GM12892 (cell line): ENCODE data around the gene MCMBP.
A peak's percentile ranks its signal among the peaks of the same experiment; 100 is the strongest.

Experiments used
- DNase-seq: peaks from one replicate; pipeline ENCODE4 v3.0.0; 2011; ENCODE audit not compliant: insufficient read length
- FAIRE-seq: peaks from 2 replicates; lab custom pipeline; 2011; peaks lifted over from hg19 to GRCh38; lab: Jason Lieb, UNC
- POLR2A ChIP-seq: IDR thresholded peaks from 2 replicates; pipeline ENCODE4 v1.6.1; 2011; ENCODE audit warnings: low read depth, low read length, control low read depth
- POLR2AphosphoS5 ChIP-seq: IDR thresholded peaks from 2 replicates; pipeline ENCODE4 v1.6.1; 2011; ENCODE audit warnings: low read depth, low read length, control low read depth
- TAF1 ChIP-seq: IDR thresholded peaks from 2 replicates; pipeline ENCODE4 v1.6.1; 2011; ENCODE audit warnings: low read depth, mild to moderate bottlenecking, control low read depth, low read length, borderline replicate concordance

Gene MCMBP

GRCh38 chr10:119845656-119846055 lies 27.0 kb downstream of the MCMBP start:
- no peak for FAIRE-seq
- no peak for TF ChIP-seq POLR2A
- no peak for TF ChIP-seq TAF1
- TF ChIP-seq POLR2AphosphoS5 = no peak
- DNase-seq = no peak

DNA sequence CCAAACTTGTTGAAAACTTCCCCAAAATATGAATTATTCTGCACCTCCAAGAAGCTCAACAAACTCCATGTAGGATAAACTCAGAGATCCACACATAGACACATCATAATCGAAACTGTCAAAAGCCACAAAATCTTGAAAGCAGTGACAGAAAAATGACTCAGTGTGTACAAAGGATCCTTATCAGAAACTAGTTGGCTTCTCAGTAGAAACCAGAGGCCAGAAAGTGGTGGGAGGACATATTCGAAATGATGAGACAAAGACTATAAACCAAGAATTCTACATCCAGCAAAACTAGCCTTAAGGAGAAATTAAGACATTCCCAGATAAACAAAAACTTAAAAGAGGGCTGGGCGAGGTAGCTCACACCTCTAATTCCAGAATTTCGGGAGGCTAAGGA lies 38.5 kb downstream of the MCMBP start:
- no peak for TF ChIP-seq POLR2AphosphoS5
- no peak for TF ChIP-seq TAF1
- no peak for TF ChIP-seq POLR2A
- FAIRE-seq (peak; percentile 27), DNase-seq (no peak)

DNA sequence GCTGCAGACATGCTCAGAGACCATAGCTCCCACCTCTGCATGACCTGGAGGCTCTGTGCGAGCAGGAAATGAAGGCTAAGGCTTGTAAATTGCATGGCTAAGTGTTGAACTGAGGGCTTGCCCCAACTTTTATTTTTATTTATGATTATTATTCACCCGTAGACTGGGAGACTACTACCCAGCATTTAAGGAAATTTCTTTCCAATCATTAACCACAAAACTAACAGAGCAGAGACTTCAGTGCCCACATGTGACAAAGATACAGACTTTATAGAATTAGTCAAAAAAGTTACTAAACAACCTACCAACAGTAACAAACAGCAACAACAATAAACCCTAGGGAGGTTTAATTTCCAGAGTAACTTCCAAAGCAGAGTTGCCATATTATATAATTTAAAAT lies 39.7 kb downstream of the MCMBP start:
- TF ChIP-seq POLR2AphosphoS5 (no peak), POLR2A (no peak), TAF1 (no peak)
- no peak for FAIRE-seq

GRCh38 chr10:119831656-119832055 lies 41.0 kb downstream of the MCMBP start:
- FAIRE-seq (no peak), DNase-seq (no peak)
- TF ChIP-seq POLR2AphosphoS5 = no peak
- TF ChIP-seq TAF1 = no peak
- no peak for TF ChIP-seq POLR2A

More for the DNA sequence above, 39.7 kb downstream of the MCMBP start:
- DNase-seq = no peak

GRCh38 chr10:119830851-119831250 lies 41.8 kb downstream of the MCMBP start:
- FAIRE-seq (no peak), DNase-seq (no peak)
- 0 out of 2 replicates have a peak, but pooled peaks have one; percentile 6 for TF ChIP-seq POLR2A
- no peak for TF ChIP-seq POLR2AphosphoS5

GRCh38 chr10:119829429-119829828 lies 43.2 kb downstream of the MCMBP start:
- DNase-seq (no peak), FAIRE-seq (no peak)
- TF ChIP-seq POLR2AphosphoS5 (peak; percentile 62; the same call in 1 of the 2 replicates), POLR2A (no peak), TAF1 (no peak)

- no peak for FAIRE-seq
- TF ChIP-seq TAF1 = no peak
- TF ChIP-seq POLR2A = no peak
- no peak for TF ChIP-seq POLR2AphosphoS5
- DNase-seq = no peak
These were observed 45.2 kb downstream of the MCMBP start for GRCh38 chr10:119827430-119827829.

DNA sequence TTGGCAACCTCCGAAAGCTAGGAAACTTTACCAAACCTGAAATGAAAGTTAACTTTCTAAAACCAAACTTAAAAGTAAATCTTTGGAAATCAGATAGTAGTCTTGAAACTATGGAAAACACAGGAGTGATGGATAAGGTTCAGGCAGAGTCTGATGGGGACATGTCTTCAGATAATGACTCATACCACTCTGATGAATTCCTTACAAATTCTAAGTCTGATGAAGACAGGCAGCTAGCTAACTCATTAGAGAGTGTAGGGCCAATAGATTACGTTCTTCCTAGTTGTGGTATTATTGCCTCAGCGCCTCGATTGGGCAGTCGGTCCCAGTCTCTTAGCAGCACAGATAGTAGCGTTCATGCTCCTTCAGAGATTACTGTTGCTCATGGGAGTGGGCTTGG lies 45.9 kb downstream of the MCMBP start:
- DNase-seq = no peak
- no peak for FAIRE-seq

DNA sequence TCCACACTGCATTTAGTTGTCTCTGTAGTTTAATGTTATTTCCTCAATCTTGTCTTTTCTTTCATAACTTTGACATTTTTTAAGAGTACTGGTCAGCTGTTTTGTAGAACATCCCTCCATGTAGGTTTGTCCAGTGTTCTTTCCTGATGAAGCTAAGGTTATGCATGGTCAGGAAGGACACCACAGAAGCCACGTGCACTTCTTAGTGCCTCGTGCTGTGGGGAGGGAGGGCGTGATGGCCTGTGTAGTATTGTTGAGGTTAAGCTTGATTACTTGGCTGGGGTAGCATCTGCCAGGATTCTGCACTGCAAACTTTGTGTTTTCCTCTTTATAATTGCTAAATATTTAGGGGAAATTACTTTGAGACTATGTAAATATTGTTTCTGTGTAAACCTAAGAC lies 48.3 kb downstream of the MCMBP start:
- no peak for DNase-seq
- TF ChIP-seq POLR2AphosphoS5 (no peak), POLR2A (no peak), TAF1 (no peak)
- no peak for FAIRE-seq

More for the DNA sequence above, 45.9 kb downstream of the MCMBP start:
- no peak for TF ChIP-seq POLR2AphosphoS5

- no peak for TF ChIP-seq TAF1
- TF ChIP-seq POLR2AphosphoS5 = no peak
- FAIRE-seq = no peak
- no peak for DNase-seq
These were observed 51.5 kb downstream of the MCMBP start for GRCh38 chr10:119821182-119821581.

DNA sequence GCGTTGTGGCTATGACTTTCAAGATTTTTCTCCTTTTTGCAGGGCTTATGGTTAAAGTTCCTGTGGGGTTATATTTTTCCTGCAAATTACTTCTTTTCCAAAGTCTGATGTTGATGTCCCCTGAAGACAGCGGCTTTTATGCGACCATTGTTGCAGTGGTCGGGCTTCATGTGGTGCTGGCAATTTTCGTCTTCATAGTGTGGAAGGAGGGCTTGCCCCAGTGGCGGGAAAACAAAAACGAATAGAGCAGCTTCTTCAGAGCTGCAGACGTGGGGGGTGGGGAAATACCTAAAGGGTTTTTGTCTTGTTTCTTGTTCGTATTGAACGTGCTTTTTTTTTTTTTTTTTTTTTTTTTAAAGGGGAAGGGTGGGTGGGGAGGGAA lies 53.8 kb downstream of the MCMBP start:
- TF ChIP-seq TAF1 (no peak), POLR2A (no peak), POLR2AphosphoS5 (no peak)
- FAIRE-seq (no peak), DNase-seq (no peak)

DNA sequence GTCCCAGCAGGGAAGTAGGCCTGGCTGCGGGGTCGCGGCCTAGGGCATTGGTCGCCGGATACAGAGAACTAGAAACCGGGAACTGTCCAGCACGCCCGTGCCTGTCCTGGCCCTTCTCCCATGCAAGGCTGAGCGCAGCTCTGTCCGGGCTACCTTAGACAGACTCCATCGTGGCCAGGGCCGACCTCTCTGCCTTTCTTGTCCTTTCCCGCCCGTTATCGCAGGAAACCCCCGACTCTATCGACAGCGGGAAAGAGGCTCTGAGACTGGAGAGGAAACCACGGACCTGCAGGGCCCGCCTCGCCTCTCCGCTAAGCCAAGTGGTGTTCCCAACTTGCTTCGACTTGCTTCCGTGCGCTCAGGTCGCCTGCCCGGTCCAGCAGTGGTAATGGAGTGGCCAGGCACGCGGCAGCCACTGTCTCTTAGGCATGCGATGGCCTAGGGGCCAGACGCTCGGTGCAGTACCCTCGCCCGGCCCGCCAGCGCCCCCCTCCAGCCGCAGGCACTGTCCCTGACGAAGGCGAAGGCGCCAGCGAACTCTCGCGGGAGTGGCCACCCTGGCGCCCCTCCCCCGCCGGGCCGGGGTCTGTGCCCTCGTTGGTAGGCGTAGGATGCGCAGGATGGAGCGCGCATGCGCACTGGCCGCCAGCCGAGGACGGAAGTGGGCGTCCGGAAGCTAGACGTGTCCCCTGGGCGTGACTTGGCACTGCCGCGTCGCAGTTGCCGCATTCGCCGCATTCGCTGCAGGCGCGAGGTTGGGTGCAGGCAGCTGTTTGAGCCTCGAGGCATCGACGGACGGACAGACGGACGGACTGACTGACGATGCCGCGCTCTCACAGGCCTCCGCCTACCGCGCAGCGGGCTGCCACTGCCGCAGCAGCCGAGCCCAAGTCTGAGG lies 54.4 kb downstream of the MCMBP start:
- FAIRE-seq (no peak), DNase-seq (no peak)
- TF ChIP-seq POLR2AphosphoS5 (no peak), POLR2A (no peak), TAF1 (no peak)

- no peak for FAIRE-seq
- no peak for TF ChIP-seq POLR2A
- no peak for DNase-seq
These were observed 57.0 kb downstream of the MCMBP start for GRCh38 chr10:119815671-119816070.
